K562 (cell line): ENCODE results near the gene FGFBP3. TPM values are rescaled to one million over a fixed set of nuclear protein-coding genes. Genes with fewer than 3 reads are reported as not detected.

Experiments used
- ATAC-seq: fragments of 200-7000 bp; cut with Tn5 transposase; 3 replicates; pipeline ENCODE4 v1.9.1; 2020; ENCODE audit warnings: moderate library complexity
- BruUV-seq: library from RNA; stranded (reverse); fragments of 400-500 nt; replicated peaks from 2 replicates; lab custom pipeline; 2021; lab: Mats Ljungman, UMichigan
- CTCF ChIA-PET: fragments of 300-600 bp; formaldehyde crosslinking; extraction: SDS; loops from one replicate; lab custom pipeline; 2021; ENCODE audit warnings: low intra/inter-chr PET ratio; lab: Yijun Ruan, JAX
- POLR2A ChIA-PET: fragments of 300-600, 350-650 bp; sonication (Branson Sonifier 250); formaldehyde crosslinking; extraction: SDS; loops from one replicate; lab custom pipeline; 2021; ENCODE audit warnings: antibody characterized with exemption, inconsistent platforms; lab: Yijun Ruan, JAX
- DNase-seq, 4 experiments: peaks; one replicate each; pipeline versions ENCODE4 v3.0.0 to v3.0.0-alpha.2; 2011 to 2018; ENCODE audit warnings: low spot score in 3 of 4, mixed read lengths in 3 of 4; ENCODE audit errors: extremely low read depth in 1 of 4
- FAIRE-seq: peaks from 2 replicates; lab custom pipeline; 2011; peaks lifted over from hg19 to GRCh38; lab: Jason Lieb, UNC
- H2AFZ ChIP-seq: 2 replicates; pipeline ENCODE4 v1.6.0; 2011; ENCODE audit warnings: low read depth, low read length, control low read depth, inconsistent platforms
- H3K27ac ChIP-seq: fragments of 200-600 bp; 3 replicates; pipeline ENCODE4 v1.8.0; 2011; ENCODE audit warnings: low read depth, mild to moderate bottlenecking, control low read depth, inconsistent platforms, low read length, moderate library complexity, mixed read lengths; ENCODE audit errors: extremely low read depth
- H3K27me3 ChIP-seq, 2 experiments: fragments of 300-600 bp in 1 of 2; 2 replicates in 1 of 2; 3 replicates in 1 of 2; pipeline versions ENCODE4 v1.6.0 to v1.8.0; 2011; ENCODE audit warnings: inconsistent platforms in 2 of 2, low read length in 2 of 2, mild to moderate bottlenecking in 1 of 2, mixed read lengths in 1 of 2, moderate library complexity in 1 of 2; ENCODE audit not compliant: control insufficient read depth in 2 of 2, insufficient read depth in 2 of 2
- H3K36me3 ChIP-seq: fragments of 300-600 bp; 3 replicates; pipeline ENCODE4 v1.8.0; 2011; ENCODE audit warnings: mild to moderate bottlenecking, low read length, inconsistent platforms; ENCODE audit not compliant: control insufficient read depth, insufficient read depth
- H3K4me1 ChIP-seq, 2 experiments: fragments of 200-600 bp in 1 of 2; replicated peaks in 1 of 2; 2 replicates in 1 of 2; 3 replicates in 1 of 2; pipeline versions ENCODE4 v1.5.1 to v1.8.0; 2011; ENCODE audit warnings: inconsistent platforms in 2 of 2, low read length in 2 of 2, mild to moderate bottlenecking in 1 of 2, mixed read lengths in 1 of 2, moderate library complexity in 1 of 2; ENCODE audit not compliant: control insufficient read depth in 2 of 2, insufficient read depth in 2 of 2
- H3K4me2 ChIP-seq: 2 replicates; pipeline ENCODE4 v1.6.1; 2011; ENCODE audit warnings: low read length, control low read depth, inconsistent platforms, mixed read lengths; ENCODE audit not compliant: insufficient read depth
- H3K4me3 ChIP-seq: fragments of 200-600 bp; sonication (generic), shearing (Covaris generic); 2 replicates; pipeline ENCODE4 v1.5.1; 2016; ENCODE audit warnings: control low read depth, inconsistent platforms
- H3K79me2 ChIP-seq: fragments of 200-600 bp; 3 replicates; pipeline ENCODE4 v1.8.0; 2011; ENCODE audit warnings: low read length, inconsistent platforms; ENCODE audit not compliant: control insufficient read depth, insufficient read depth
- H3K9ac ChIP-seq, 2 experiments: 2 replicates each; pipeline versions ENCODE4 v1.6.0 to v1.6.1; 2011; ENCODE audit warnings: low read depth in 2 of 2, low read length in 2 of 2, control low read depth in 1 of 2, inconsistent platforms in 1 of 2, mild to moderate bottlenecking in 1 of 2, mixed read lengths in 1 of 2; ENCODE audit not compliant: insufficient read depth in 1 of 2
- H3K9me1 ChIP-seq: one replicate; pipeline ENCODE4 v1.6.0; 2011; ENCODE audit warnings: inconsistent platforms, mild to moderate bottlenecking, low read length, moderate library complexity; ENCODE audit not compliant: control insufficient read depth, insufficient read depth
- H3K9me3 ChIP-seq: replicated peaks from 2 replicates; pipeline ENCODE4 v1.5.1; 2011; ENCODE audit warnings: low read depth, low read length, inconsistent platforms; ENCODE audit not compliant: control insufficient read depth, insufficient read depth
- H4K20me1 ChIP-seq: replicated peaks from 2 replicates; pipeline ENCODE4 v1.6.1; 2011; ENCODE audit warnings: low read length, inconsistent platforms, mixed read lengths; ENCODE audit not compliant: control insufficient read depth, insufficient read depth
- BHLHE40 ChIP-seq: IDR thresholded peaks from 2 replicates; pipeline ENCODE4 v1.6.1; 2011; ENCODE audit warnings: low read length, improper control_type of control experiment
- C11orf30 ChIP-seq: fragments of 450-650 bp; IDR thresholded peaks from 2 replicates; pipeline ENCODE4 v1.6.1; 2016; ENCODE audit warnings: low read depth, mild to moderate bottlenecking
- CC2D1A ChIP-seq: fragments of 450-650 bp; IDR thresholded peaks from 2 replicates; pipeline ENCODE4 v1.6.1; 2017; ENCODE audit warnings: mild to moderate bottlenecking
- GATAD2B ChIP-seq: fragments of 450-650 bp; IDR thresholded peaks from 2 replicates; pipeline ENCODE4 v1.6.1; 2017; ENCODE audit warnings: mild to moderate bottlenecking, borderline replicate concordance
- MAFG ChIP-seq: fragments of 450-650 bp; conservative IDR thresholded peaks from 2 replicates; pipeline ENCODE4 v1.6.1; 2016; ENCODE audit warnings: missing genetic modification characterization, missing compliant biosample characterization
- MAFK ChIP-seq: IDR thresholded peaks from 2 replicates; pipeline ENCODE4 v1.6.1; 2011; ENCODE audit warnings: low read length, improper control_type of control experiment
- PPARD ChIP-seq: fragments of 250-450 bp; sonication (Bioruptor Pico); IDR thresholded peaks from 2 replicates; pipeline ENCODE4 v1.8.0; 2022; ENCODE audit warnings: inconsistent platforms, mild to moderate bottlenecking, moderate library complexity
- PYGO2 ChIP-seq: fragments of 450-650 bp; IDR thresholded peaks from 2 replicates; pipeline ENCODE4 v1.6.1; 2016; ENCODE audit warnings: mild to moderate bottlenecking, missing genetic modification characterization, moderate library complexity, missing compliant biosample characterization
- RBM25 ChIP-seq: fragments of 200-400 bp; formaldehyde crosslinking; IDR thresholded peaks from 2 replicates; pipeline ENCODE4 v1.6.1; 2018; ENCODE audit warnings: low read length, low read depth, moderate library complexity; ENCODE audit not compliant: severe bottlenecking
- SRSF1 ChIP-seq: fragments of 200-400 bp; formaldehyde crosslinking; IDR thresholded peaks from 2 replicates; pipeline ENCODE4 v1.6.1; 2017; ENCODE audit warnings: mild to moderate bottlenecking, low read depth, low read length, moderate library complexity
- ZNF316 ChIP-seq: fragments of 450-650 bp; IDR thresholded peaks from 2 replicates; pipeline ENCODE4 v1.6.1; 2016
- ZNF668 ChIP-seq: fragments of 250-450 bp; sonication (Bioruptor Pico); IDR thresholded peaks from 2 replicates; pipeline ENCODE4 v1.8.0; 2022; ENCODE audit warnings: mild to moderate bottlenecking, inconsistent platforms
- ZNF699 ChIP-seq: fragments of 250-450 bp; sonication (Bioruptor Pico); IDR thresholded peaks from 2 replicates; pipeline ENCODE4 v1.8.0; 2021; ENCODE audit warnings: mild to moderate bottlenecking, moderate library complexity; ENCODE audit not compliant: insufficient replicate concordance
- WGBS: fragments of 100-300 bp; shearing (Covaris generic); methylation state at CpG from one replicate; pipeline ENCODE4 v1.1.6; 2016; ENCODE audit warnings: low coverage, mixed read lengths; ENCODE audit not compliant: insufficient coverage; ENCODE audit errors: missing lambda C conversion rate; 5-methylcytosine and 5-hydroxymethylcytosine counted together
- in situ Hi-C: fragments of 300-500 bp; cut with MboI; formaldehyde crosslinking; loops from 4 replicates; pipeline ENCODE4 v1.15.0; 2018; ENCODE audit warnings: inconsistent platforms, mixed read lengths
- intact Hi-C: fragments of 100-400 bp; cut with micrococcal nuclease; formaldehyde crosslinking; loops from 2 replicates; pipeline ENCODE4 v1.14.2; 2022
- polyA plus RNA-seq, 8 experiments: library from polyadenylated mRNA; depleted of rRNA in 4 of 8; stranded (reverse) in 5 of 8; unstranded in 3 of 8; fragments of >200 nt; fragmentation: Nextera tagmentation in 2 of 8; fragmentation: Illumina TruSeq in 1 of 8; extraction: Ambion mirVana in 2 of 8; extraction: Trizol in 1 of 8; gene quantifications; 2 replicates each; pipeline versions ENCODE4 v1.2.1 to v1.2.3, GENCODE V29; 2011 to 2014; ENCODE audit warnings: inconsistent platforms in 1 of 8, missing spikeins in 1 of 8
- total RNA-seq, 7 experiments: library from RNA; depleted of rRNA in 6 of 7; stranded (reverse); fragments of >200 nt in 6 of 7; fragmentation: Illumina TruSeq in 2 of 7; extraction: Trizol in 2 of 7; gene quantifications; 2 replicates each; pipeline versions ENCODE4 v1.2.1 to v1.2.3, GENCODE V29; 2011 to 2021; ENCODE audit warnings: low replicate concordance in 1 of 7
- TF ChIP-seq, protein P1 (sequence below), 2 experiments: fragments of 450-650 bp; IDR thresholded peaks; 2 replicates each; pipeline ENCODE4 v1.6.1; 2018; ENCODE audit warnings: mild to moderate bottlenecking in 2 of 2, low read depth in 1 of 2; ENCODE audit not compliant: partially characterized antibody in 2 of 2

The FGFBP3 gene
- total and polyA plus RNA-seq, 9 of the 15 experiments (the other 6 are each of a cell fraction or from before 2014, with no cell fraction given) = 0.58 to 3.0 (median 1.5) TPM

DNA sequence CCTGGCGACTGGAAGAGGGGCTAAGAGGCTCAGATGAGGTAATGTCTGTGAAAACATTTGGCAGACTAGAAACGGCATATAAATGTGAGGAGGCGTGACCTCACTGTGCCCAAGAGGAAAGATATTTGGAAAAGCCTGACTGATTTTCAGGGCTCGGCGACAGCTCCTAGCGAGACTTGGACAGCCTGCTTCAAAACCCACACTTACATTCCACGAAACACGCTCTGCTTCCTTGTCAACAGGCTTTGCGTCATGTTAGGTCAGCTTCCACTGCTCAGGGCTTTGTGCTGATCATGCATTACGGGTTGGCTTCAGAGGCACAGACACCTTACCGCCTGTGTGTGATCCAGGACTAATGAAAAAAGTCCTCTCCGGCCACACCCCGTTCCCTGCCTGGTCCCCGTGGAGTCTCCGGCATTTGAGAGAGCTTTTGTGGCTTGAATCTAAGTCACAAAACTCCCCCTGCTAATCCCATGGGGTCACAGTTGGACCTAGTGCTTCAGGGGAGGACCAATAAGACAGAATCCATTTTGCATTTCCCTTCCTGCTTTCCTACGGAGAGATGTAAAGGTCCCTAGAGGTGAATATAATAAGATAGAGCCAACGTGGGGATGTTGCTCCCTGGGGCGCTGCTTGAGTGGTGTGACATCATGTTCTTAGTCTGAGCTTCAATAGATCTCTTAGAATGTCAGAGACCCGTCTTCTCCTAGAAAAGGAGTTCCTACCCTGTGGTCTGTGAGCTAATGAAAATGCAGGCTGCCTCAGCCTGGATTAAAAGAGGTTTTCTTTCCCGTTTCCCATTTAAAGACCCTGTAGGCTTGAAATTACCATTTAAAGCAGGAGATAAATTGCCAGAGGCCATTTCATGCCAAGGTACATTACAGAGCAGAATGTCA is 25.5 kb downstream of the FGFBP3 start:
- FAIRE-seq (no peak), DNase-seq (no peak), ATAC-seq (peak; percentile 66)
- no peaks in the 10 kb centered on the region for H4K20me1 ChIP-seq
- H3K36me3 ChIP-seq = no peaks in the 10 kb centered on the region
- POLR2A ChIA-PET = no interaction called here
- CTCF ChIA-PET = no interaction called here
- no peaks in the 10 kb centered on the region for H3K9me1 ChIP-seq
- H3K9me3 ChIP-seq = no peaks in the 10 kb centered on the region
- TF ChIP-seq ZNF668 (CRISPR knock-in tag) (no peak), MAFK (peak; percentile 41; the same call in 1 of the 2 replicates), GATAD2B (no peak), PPARD (CRISPR knock-in tag) (no peak), ZNF316 (peak; percentile 72), ZNF699 (CRISPR knock-in tag) (no peak), SRSF1 (no peak), BHLHE40 (no peak), C11orf30 (peak; percentile 67; the same call in 1 of the 2 replicates), MAFG (peak; percentile 40; the same call in 1 of the 2 replicates), PYGO2 (no peak), CC2D1A (no peak), RBM25 (no peak)
- TF ChIP-seq, protein P1, sequence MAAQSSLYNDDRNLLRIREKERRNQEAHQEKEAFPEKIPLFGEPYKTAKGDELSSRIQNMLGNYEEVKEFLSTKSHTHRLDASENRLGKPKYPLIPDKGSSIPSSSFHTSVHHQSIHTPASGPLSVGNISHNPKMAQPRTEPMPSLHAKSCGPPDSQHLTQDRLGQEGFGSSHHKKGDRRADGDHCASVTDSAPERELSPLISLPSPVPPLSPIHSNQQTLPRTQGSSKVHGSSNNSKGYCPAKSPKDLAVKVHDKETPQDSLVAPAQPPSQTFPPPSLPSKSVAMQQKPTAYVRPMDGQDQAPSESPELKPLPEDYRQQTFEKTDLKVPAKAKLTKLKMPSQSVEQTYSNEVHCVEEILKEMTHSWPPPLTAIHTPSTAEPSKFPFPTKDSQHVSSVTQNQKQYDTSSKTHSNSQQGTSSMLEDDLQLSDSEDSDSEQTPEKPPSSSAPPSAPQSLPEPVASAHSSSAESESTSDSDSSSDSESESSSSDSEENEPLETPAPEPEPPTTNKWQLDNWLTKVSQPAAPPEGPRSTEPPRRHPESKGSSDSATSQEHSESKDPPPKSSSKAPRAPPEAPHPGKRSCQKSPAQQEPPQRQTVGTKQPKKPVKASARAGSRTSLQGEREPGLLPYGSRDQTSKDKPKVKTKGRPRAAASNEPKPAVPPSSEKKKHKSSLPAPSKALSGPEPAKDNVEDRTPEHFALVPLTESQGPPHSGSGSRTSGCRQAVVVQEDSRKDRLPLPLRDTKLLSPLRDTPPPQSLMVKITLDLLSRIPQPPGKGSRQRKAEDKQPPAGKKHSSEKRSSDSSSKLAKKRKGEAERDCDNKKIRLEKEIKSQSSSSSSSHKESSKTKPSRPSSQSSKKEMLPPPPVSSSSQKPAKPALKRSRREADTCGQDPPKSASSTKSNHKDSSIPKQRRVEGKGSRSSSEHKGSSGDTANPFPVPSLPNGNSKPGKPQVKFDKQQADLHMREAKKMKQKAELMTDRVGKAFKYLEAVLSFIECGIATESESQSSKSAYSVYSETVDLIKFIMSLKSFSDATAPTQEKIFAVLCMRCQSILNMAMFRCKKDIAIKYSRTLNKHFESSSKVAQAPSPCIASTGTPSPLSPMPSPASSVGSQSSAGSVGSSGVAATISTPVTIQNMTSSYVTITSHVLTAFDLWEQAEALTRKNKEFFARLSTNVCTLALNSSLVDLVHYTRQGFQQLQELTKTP (IDR thresholded peaks at IDR 0.05; ENCODE audit: low read depth in 1 of 2, partially characterized antibody in 2 of 2) = no peak
- H3K9ac ChIP-seq = no peak overlapping the region
- no peaks in the 10 kb centered on the region for H3K79me2 ChIP-seq
- intact Hi-C loops = no loop called here
- H3K4me3 ChIP-seq = no peak overlapping the region
- WGBS = 37% methylated on average over 18 of the region's 20 CpGs
- H3K27ac ChIP-seq = no peak overlapping the region
- in situ Hi-C loops = no loop called here
- peak overlapping the region; percentile 92 for H2AFZ ChIP-seq
- no TSS peak for BruUV-seq
- H3K27me3 ChIP-seq = no peaks in the 10 kb centered on the region
- H3K4me2 ChIP-seq = peak overlapping the region; percentile 38
- peaks cover 0 to 5% of the 10 kb centered on the region in 2 experiments; a peak in 2 of 5 replicates for H3K4me1 ChIP-seq
